AG09319 (cell line): ENCODE results near the gene MOCOS.

Source experiments
- DNase-seq: peaks from one replicate; pipeline ENCODE4 v3.0.0-alpha.2; 2010; ENCODE audit warnings: low read depth; ENCODE audit errors: extremely low read depth
- CTCF ChIP-seq: IDR thresholded peaks from 2 replicates; pipeline ENCODE4 v1.5.1; 2011; ENCODE audit warnings: low read depth, mild to moderate bottlenecking, inconsistent platforms, low read length, moderate library complexity

The MOCOS gene

GRCh38 chr18:36186461-36187192, 670 bp upstream of the MOCOS start:
- no peak for TF ChIP-seq CTCF
- no peak for DNase-seq

- DNase-seq: peak; percentile 57
- no peak for TF ChIP-seq CTCF
Measured at GRCh38 chr18:36187826-36188721, 777 bp downstream of the MOCOS start.

GRCh38 chr18:36188916-36189315, 1.6 kb downstream of the MOCOS start:
- TF ChIP-seq CTCF: no peak
- DNase-seq: no peak

- TF ChIP-seq CTCF: no peak
- no peak for DNase-seq
Measured at GRCh38 chr18:36189486-36189885, 2.2 kb downstream of the MOCOS start.

- DNase-seq: no peak
- no peak for TF ChIP-seq CTCF
Measured at GRCh38 chr18:36191286-36191685, 4.0 kb downstream of the MOCOS start.

- DNase-seq: no peak
- no peak for TF ChIP-seq CTCF
Measured at GRCh38 chr18:36191711-36192110, 4.4 kb downstream of the MOCOS start.

- DNase-seq: no peak
- no peak for TF ChIP-seq CTCF
Measured at GRCh38 chr18:36194600-36195315, 7.5 kb downstream of the MOCOS start.
